Gastroesophageal sphincter (tissue), 3 donors: ENCODE results near the gene WNT9A.

Source experiments
- POLR2AphosphoS5 ChIP-seq: sonication (generic); formaldehyde crosslinking; IDR thresholded peaks from one replicate; pipeline ENCODE4 v1.6.1; 2017; ENCODE audit warnings: antibody characterized with exemption
- TF ChIP-seq, protein P1 (sequence below), 4 experiments: fragments of 200-600 bp in 2 of 4; fragments of 450-650 bp in 2 of 4; sonication (generic) in 1 of 4; IDR thresholded peaks; one replicate each; pipeline ENCODE4 v1.5.1; 2017 to 2019; ENCODE audit warnings: antibody characterized with exemption in 4 of 4, mild to moderate bottlenecking in 2 of 4, moderate library complexity in 2 of 4

DNA sequence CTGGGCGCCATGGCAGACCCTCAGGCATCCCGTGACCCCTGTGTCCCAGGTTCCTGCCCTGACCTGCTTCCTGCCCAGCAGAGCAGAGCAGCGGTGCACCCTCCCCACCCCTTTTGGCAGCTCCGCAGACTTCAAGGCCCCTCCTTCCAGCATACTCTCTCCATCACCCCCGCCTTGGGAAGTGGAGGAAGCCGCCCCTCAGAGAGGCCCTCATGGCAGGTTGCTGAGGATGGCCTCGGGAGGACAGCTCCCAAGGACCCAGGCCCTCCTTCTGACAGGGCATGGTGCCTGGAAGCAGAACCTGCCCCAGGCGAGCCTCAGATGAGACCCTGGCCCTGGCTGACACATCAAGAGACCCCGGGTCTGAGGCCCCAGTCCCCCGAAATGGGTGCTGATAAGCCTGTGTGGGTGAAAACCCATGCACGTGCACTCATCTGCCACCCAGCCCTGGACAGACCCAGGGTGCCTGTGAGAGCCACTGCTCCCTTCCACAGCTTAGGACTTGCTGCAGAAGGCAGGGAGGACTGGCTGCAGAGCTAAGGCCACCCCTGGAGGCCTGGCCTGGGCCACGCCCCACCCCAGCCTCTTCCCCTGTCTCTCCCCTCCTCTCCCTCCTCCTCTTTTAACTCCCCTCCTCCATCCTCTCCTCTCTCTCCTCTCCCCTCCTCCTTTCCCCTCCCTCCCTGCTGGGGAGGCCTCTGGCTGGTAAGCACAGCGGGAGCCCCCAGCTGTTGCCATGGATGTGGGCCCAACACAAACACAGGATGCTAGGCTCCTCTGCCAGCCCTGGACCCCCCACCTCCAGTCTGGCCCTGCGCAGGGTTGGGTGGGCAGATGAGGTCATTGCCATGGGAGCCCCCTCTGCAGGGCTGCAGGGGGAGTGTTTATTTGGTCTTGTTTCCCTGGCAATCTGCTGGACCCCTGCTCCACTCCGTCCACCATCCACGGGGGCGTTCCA, 33.7 kb downstream of the WNT9A start:
- TF ChIP-seq, protein P1, sequence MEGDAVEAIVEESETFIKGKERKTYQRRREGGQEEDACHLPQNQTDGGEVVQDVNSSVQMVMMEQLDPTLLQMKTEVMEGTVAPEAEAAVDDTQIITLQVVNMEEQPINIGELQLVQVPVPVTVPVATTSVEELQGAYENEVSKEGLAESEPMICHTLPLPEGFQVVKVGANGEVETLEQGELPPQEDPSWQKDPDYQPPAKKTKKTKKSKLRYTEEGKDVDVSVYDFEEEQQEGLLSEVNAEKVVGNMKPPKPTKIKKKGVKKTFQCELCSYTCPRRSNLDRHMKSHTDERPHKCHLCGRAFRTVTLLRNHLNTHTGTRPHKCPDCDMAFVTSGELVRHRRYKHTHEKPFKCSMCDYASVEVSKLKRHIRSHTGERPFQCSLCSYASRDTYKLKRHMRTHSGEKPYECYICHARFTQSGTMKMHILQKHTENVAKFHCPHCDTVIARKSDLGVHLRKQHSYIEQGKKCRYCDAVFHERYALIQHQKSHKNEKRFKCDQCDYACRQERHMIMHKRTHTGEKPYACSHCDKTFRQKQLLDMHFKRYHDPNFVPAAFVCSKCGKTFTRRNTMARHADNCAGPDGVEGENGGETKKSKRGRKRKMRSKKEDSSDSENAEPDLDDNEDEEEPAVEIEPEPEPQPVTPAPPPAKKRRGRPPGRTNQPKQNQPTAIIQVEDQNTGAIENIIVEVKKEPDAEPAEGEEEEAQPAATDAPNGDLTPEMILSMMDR (IDR thresholded peaks at IDR 0.05): no peak
- TF ChIP-seq POLR2AphosphoS5: no peak
